Liver (tissue), 9 donors: ENCODE measurements around the gene DNAH17. TPM values are rescaled to one million over a fixed set of nuclear protein-coding genes. Genes with fewer than 3 reads are reported as not detected.

ENCODE experiments used
- DNase-seq: peaks from one replicate; pipeline ENCODE4 v3.0.0-alpha.2; 2017; ENCODE audit warnings: low spot score
- H3K27ac ChIP-seq, 2 donors: one replicate each; pipeline ENCODE4 v1.7.0; 2013; ENCODE audit warnings: inconsistent platforms in 2 of 2, low read length in 2 of 2, control low read depth in 1 of 2, low read depth in 1 of 2, mild to moderate bottlenecking in 1 of 2
- H3K27me3 ChIP-seq, 4 donors: one replicate each; pipeline versions ENCODE4 v1.6.1 to v1.7.0; 2013; ENCODE audit warnings: low read length in 3 of 4, inconsistent platforms in 1 of 4, mild to moderate bottlenecking in 1 of 4, moderate library complexity in 1 of 4; ENCODE audit not compliant: control insufficient read depth in 4 of 4, insufficient read depth in 4 of 4
- H3K36me3 ChIP-seq, 4 donors: one replicate each; pipeline versions ENCODE4 v1.6.1 to v1.7.0; 2013; ENCODE audit warnings: low read length in 3 of 4, mild to moderate bottlenecking in 3 of 4, low read depth in 1 of 4, moderate library complexity in 1 of 4; ENCODE audit not compliant: control insufficient read depth in 4 of 4, insufficient read depth in 3 of 4
- H3K4me1 ChIP-seq, 4 donors: one replicate each; pipeline versions ENCODE4 v1.6.1 to v1.7.0; 2013; ENCODE audit warnings: low read length in 3 of 4, mild to moderate bottlenecking in 3 of 4, moderate library complexity in 1 of 4; ENCODE audit not compliant: control insufficient read depth in 4 of 4, insufficient read depth in 4 of 4
- H3K4me3 ChIP-seq, 3 donors: one replicate each; pipeline versions ENCODE4 v1.6.1 to v1.7.0; 2013; ENCODE audit warnings: low read length in 3 of 3, control low read depth in 1 of 3, low read depth in 1 of 3, mild to moderate bottlenecking in 1 of 3
- H3K9ac ChIP-seq, 2 donors: one replicate each; pipeline ENCODE4 v1.7.0; 2013; ENCODE audit warnings: low read length in 2 of 2, mild to moderate bottlenecking in 2 of 2, moderate library complexity in 2 of 2, control low read depth in 1 of 2, low read depth in 1 of 2
- H3K9me3 ChIP-seq, 4 donors: one replicate each; pipeline versions ENCODE4 v1.6.1 to v1.7.0; 2013; ENCODE audit warnings: low read length in 3 of 4; ENCODE audit not compliant: control insufficient read depth in 4 of 4
- EGR1 ChIP-seq, 2 donors: IDR thresholded peaks; 2 replicates each; pipeline ENCODE4 v1.6.1; 2016 to 2018; ENCODE audit warnings: antibody characterized with exemption in 2 of 2, low read depth in 2 of 2
- FOXA1 ChIP-seq: IDR thresholded peaks from 2 replicates; pipeline ENCODE4 v1.6.1; 2016; ENCODE audit warnings: antibody characterized with exemption
- FOXA2 ChIP-seq: IDR thresholded peaks from 2 replicates; pipeline ENCODE4 v1.6.1; 2016; ENCODE audit warnings: antibody characterized with exemption
- GABPA ChIP-seq, 2 donors: IDR thresholded peaks in 1 of 2; conservative IDR thresholded peaks in 1 of 2; 2 replicates each; pipeline ENCODE4 v1.6.1; 2016; ENCODE audit warnings: antibody characterized with exemption in 2 of 2, mild to moderate bottlenecking in 1 of 2, moderate library complexity in 1 of 2
- HNF4A ChIP-seq, 2 donors: conservative IDR thresholded peaks; 2 replicates each; pipeline ENCODE4 v1.6.1; 2016; ENCODE audit warnings: antibody characterized with exemption in 2 of 2, mild to moderate bottlenecking in 2 of 2
- HNF4G ChIP-seq: IDR thresholded peaks from 2 replicates; pipeline ENCODE4 v1.6.1; 2016; ENCODE audit warnings: antibody characterized with exemption
- JUND ChIP-seq, 2 donors: IDR thresholded peaks; 2 replicates each; pipeline ENCODE4 v1.6.1; 2016; ENCODE audit warnings: antibody characterized with exemption in 2 of 2
- NR2F2 ChIP-seq: IDR thresholded peaks from 2 replicates; pipeline ENCODE4 v1.6.1; 2016; ENCODE audit warnings: antibody characterized with exemption
- RAD21 ChIP-seq, 2 donors: IDR thresholded peaks; 2 replicates each; pipeline ENCODE4 v1.6.1; 2016; ENCODE audit warnings: antibody characterized with exemption in 2 of 2, mild to moderate bottlenecking in 2 of 2
- RXRA ChIP-seq, 2 donors: IDR thresholded peaks; 2 replicates each; pipeline ENCODE4 v1.6.1; 2017 to 2018; ENCODE audit warnings: antibody characterized with exemption in 2 of 2, mild to moderate bottlenecking in 1 of 2
- SP1 ChIP-seq: IDR thresholded peaks from 2 replicates; pipeline ENCODE4 v1.6.1; 2018; ENCODE audit warnings: antibody characterized with exemption, mild to moderate bottlenecking
- TAF1 ChIP-seq: conservative IDR thresholded peaks from 2 replicates; pipeline ENCODE4 v1.6.1; 2016; ENCODE audit warnings: antibody characterized with exemption, mild to moderate bottlenecking
- WGBS: extraction: QIAGEN DNeasy Blood & Tissue Kit; methylation state at CpG from one replicate; pipeline ENCODE4 v1.1.7; 2013; 5-methylcytosine and 5-hydroxymethylcytosine counted together
- polyA plus RNA-seq, 2 donors: library from polyadenylated mRNA; stranded (reverse) in 1 of 2; unstranded in 1 of 2; fragments of 200-250 nt in 1 of 2; fragments of >200 nt in 1 of 2; fragmentation: Nextera tagmentation in 1 of 2; extraction: Ambion mirVana in 1 of 2; gene quantifications; one replicate each; pipeline versions ENCODE4 v1.2.1 to v1.2.3, GENCODE V29; 2013 to 2015
- total RNA-seq, 2 donors: library from RNA; depleted of rRNA; stranded (reverse); fragments of >200 nt; gene quantifications; one replicate each; pipeline ENCODE4 v1.2.3, GENCODE V29; 2014
- TF ChIP-seq, protein P1 (sequence below): IDR thresholded peaks from 2 replicates; pipeline ENCODE4 v1.6.1; 2016; ENCODE audit warnings: antibody characterized with exemption
- TF ChIP-seq, protein P2 (sequence below): fragments of 150-350 bp; IDR thresholded peaks from 2 replicates; pipeline ENCODE4 v1.5.1; 2017; ENCODE audit warnings: improper control_type of control experiment, low read depth, low read length; ENCODE audit not compliant: missing input control
- TF ChIP-seq, protein P3 (sequence below): IDR thresholded peaks from 2 replicates; pipeline ENCODE4 v1.6.1; 2016; ENCODE audit warnings: antibody characterized with exemption
- TF ChIP-seq, protein P4 (sequence below): IDR thresholded peaks from 2 replicates; pipeline ENCODE4 v1.6.1; 2016; ENCODE audit warnings: antibody characterized with exemption, mild to moderate bottlenecking
- TF ChIP-seq, protein P5 (sequence below): IDR thresholded peaks from 2 replicates; pipeline ENCODE4 v1.6.1; 2016; ENCODE audit warnings: antibody characterized with exemption
- donor health status: healthy.
- donor health status: healthy.
- donor health status: healthy.
- donor health status: healthy.
- donor health status: healthy.

Gene DNAH17
- total and polyA plus RNA-seq, 4 donors: 0.09 to 0.79 TPM; not detected in 2

DNA sequence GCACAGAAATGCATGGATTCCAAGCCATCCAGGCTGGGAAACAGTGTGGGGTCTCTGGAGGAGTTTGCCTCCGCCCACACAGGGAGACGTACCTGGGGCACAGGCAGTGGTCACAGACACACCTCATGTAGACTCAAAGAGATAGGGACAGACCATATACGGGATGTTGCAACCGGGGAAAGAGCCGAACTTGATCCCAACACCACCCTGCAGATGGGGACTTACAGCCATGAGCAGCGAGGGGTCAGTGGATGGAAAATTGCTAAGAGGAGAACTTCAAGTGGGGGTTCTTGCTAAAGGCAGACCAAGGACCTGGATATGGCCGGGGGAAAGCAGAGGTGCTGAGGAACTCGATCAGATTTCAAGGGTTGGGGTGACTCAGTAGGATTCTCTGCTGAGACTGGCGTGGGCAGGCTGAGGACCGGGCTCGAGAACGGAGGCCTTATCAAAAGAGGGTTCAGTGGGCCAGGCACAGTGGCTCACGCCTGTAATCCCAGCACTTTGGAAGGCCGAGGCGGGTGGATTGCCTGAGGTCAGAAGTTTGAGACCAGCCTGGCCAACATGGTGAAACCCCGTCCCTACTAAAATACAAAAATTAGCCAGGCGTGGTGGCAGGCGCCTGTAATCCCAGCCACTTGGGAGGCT, 12.0 kb upstream of the DNAH17 start:
- H3K4me3 ChIP-seq: no peak overlapping the region
- no peaks in the 10 kb centered on the region for H3K9me3 ChIP-seq
- no peaks in the 10 kb centered on the region for H3K27me3 ChIP-seq
- TF ChIP-seq HNF4G (no peak), FOXA1 (no peak), GABPA (IDR thresholded peaks at IDR 0.05 in 1 of 2, conservative IDR thresholded peaks at IDR 0.05 in 1 of 2) (no peak)
- TF ChIP-seq, protein P1, sequence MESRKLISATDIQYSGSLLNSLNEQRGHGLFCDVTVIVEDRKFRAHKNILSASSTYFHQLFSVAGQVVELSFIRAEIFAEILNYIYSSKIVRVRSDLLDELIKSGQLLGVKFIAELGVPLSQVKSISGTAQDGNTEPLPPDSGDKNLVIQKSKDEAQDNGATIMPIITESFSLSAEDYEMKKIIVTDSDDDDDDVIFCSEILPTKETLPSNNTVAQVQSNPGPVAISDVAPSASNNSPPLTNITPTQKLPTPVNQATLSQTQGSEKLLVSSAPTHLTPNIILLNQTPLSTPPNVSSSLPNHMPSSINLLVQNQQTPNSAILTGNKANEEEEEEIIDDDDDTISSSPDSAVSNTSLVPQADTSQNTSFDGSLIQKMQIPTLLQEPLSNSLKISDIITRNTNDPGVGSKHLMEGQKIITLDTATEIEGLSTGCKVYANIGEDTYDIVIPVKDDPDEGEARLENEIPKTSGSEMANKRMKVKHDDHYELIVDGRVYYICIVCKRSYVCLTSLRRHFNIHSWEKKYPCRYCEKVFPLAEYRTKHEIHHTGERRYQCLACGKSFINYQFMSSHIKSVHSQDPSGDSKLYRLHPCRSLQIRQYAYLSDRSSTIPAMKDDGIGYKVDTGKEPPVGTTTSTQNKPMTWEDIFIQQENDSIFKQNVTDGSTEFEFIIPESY: no peak
- TF ChIP-seq, protein P2, sequence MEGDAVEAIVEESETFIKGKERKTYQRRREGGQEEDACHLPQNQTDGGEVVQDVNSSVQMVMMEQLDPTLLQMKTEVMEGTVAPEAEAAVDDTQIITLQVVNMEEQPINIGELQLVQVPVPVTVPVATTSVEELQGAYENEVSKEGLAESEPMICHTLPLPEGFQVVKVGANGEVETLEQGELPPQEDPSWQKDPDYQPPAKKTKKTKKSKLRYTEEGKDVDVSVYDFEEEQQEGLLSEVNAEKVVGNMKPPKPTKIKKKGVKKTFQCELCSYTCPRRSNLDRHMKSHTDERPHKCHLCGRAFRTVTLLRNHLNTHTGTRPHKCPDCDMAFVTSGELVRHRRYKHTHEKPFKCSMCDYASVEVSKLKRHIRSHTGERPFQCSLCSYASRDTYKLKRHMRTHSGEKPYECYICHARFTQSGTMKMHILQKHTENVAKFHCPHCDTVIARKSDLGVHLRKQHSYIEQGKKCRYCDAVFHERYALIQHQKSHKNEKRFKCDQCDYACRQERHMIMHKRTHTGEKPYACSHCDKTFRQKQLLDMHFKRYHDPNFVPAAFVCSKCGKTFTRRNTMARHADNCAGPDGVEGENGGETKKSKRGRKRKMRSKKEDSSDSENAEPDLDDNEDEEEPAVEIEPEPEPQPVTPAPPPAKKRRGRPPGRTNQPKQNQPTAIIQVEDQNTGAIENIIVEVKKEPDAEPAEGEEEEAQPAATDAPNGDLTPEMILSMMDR: no peak
- TF ChIP-seq, protein P3, sequence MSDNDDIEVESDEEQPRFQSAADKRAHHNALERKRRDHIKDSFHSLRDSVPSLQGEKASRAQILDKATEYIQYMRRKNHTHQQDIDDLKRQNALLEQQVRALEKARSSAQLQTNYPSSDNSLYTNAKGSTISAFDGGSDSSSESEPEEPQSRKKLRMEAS: no peak
- TF ChIP-seq, protein P4, sequence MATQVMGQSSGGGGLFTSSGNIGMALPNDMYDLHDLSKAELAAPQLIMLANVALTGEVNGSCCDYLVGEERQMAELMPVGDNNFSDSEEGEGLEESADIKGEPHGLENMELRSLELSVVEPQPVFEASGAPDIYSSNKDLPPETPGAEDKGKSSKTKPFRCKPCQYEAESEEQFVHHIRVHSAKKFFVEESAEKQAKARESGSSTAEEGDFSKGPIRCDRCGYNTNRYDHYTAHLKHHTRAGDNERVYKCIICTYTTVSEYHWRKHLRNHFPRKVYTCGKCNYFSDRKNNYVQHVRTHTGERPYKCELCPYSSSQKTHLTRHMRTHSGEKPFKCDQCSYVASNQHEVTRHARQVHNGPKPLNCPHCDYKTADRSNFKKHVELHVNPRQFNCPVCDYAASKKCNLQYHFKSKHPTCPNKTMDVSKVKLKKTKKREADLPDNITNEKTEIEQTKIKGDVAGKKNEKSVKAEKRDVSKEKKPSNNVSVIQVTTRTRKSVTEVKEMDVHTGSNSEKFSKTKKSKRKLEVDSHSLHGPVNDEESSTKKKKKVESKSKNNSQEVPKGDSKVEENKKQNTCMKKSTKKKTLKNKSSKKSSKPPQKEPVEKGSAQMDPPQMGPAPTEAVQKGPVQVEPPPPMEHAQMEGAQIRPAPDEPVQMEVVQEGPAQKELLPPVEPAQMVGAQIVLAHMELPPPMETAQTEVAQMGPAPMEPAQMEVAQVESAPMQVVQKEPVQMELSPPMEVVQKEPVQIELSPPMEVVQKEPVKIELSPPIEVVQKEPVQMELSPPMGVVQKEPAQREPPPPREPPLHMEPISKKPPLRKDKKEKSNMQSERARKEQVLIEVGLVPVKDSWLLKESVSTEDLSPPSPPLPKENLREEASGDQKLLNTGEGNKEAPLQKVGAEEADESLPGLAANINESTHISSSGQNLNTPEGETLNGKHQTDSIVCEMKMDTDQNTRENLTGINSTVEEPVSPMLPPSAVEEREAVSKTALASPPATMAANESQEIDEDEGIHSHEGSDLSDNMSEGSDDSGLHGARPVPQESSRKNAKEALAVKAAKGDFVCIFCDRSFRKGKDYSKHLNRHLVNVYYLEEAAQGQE: no peak
- no peaks in the 10 kb centered on the region for H3K36me3 ChIP-seq
- peaks cover 0 to 5% (median 2%) of the 10 kb centered on the region in 4 donors for H3K4me1 ChIP-seq
- WGBS: 91% methylated on average over 18 of the region's 18 CpGs
- no peak for DNase-seq
- no peak overlapping the region for H3K9ac ChIP-seq
- no peak overlapping the region for H3K27ac ChIP-seq

DNA sequence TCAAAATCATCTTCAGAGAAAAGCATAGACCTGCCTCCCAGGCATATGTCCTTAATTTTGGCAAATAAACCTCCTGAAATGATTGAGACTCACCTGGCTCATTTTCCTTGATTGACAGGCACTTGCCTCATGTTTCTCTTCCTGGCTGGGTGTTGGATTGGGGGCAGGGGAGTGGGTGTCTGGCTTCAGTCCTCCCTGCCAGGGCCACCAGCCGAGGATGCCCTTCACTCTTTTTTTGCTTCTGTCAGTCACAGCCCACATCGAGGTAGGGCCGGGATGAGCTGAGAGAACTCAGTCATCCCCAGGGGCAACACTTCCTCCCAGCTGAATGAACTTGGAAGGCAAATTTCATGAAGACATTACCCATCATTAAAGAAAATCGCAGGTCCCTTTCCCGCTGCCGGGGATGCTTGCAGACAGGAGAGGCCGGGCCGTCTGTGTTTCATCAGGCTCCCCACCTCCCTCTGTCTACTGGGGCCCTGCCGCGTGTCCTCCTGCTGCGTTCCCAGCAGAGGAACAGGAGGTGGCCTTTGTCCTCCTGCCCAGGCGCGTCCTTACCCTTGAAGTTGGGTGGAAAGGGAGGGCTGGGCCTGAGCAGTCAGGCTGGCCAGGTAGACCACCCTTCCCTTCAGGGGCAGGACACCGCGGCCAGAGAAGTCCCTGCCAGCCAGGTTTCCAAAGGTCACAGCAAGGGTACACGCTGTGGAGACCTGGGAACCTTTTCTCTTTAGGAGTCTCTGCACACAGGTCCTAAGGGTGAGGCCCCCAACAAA, 11.2 kb upstream of the DNAH17 start:
- no peaks in the 10 kb centered on the region for H3K27me3 ChIP-seq
- no peaks in the 10 kb centered on the region for H3K36me3 ChIP-seq
- WGBS: 57% methylated on average over 16 of the region's 16 CpGs
- H3K9ac ChIP-seq: no peak overlapping the region
- peaks cover 0 to 5% (median 2%) of the 10 kb centered on the region in 4 donors for H3K4me1 ChIP-seq
- no peaks in the 10 kb centered on the region for H3K9me3 ChIP-seq
- no peak for DNase-seq
- no peak overlapping the region for H3K4me3 ChIP-seq
- no peak overlapping the region for H3K27ac ChIP-seq
- TF ChIP-seq HNF4G (no peak), FOXA1 (no peak), JUND (IDR thresholded peaks at IDR 0.05) (no peak), RAD21 (IDR thresholded peaks at IDR 0.05) (no peak), FOXA2 (no peak), SP1 (no peak), NR2F2 (no peak), GABPA (IDR thresholded peaks at IDR 0.05 in 1 of 2, conservative IDR thresholded peaks at IDR 0.05 in 1 of 2) (no peak), EGR1 (IDR thresholded peaks at IDR 0.05; ENCODE audit: low read depth in 2 of 2) (no peak), RXRA (IDR thresholded peaks at IDR 0.05) (no peak), TAF1 (no peak), HNF4A (conservative IDR thresholded peaks at IDR 0.05) (no peak)
- TF ChIP-seq, protein P4: no peak
- TF ChIP-seq, protein P5, sequence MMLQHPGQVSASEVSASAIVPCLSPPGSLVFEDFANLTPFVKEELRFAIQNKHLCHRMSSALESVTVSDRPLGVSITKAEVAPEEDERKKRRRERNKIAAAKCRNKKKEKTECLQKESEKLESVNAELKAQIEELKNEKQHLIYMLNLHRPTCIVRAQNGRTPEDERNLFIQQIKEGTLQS: no peak
- TF ChIP-seq, protein P3: no peak
